GM15510 (cell line): ENCODE results near the gene TMPRSS2.

Experiments
- POLR2A ChIP-seq: IDR thresholded peaks from 3 replicates; pipeline ENCODE4 v1.6.1; 2011; ENCODE audit warnings: borderline replicate concordance; ENCODE audit not compliant: insufficient read length; ENCODE audit errors: extremely low read depth

TMPRSS2 gene

DNA sequence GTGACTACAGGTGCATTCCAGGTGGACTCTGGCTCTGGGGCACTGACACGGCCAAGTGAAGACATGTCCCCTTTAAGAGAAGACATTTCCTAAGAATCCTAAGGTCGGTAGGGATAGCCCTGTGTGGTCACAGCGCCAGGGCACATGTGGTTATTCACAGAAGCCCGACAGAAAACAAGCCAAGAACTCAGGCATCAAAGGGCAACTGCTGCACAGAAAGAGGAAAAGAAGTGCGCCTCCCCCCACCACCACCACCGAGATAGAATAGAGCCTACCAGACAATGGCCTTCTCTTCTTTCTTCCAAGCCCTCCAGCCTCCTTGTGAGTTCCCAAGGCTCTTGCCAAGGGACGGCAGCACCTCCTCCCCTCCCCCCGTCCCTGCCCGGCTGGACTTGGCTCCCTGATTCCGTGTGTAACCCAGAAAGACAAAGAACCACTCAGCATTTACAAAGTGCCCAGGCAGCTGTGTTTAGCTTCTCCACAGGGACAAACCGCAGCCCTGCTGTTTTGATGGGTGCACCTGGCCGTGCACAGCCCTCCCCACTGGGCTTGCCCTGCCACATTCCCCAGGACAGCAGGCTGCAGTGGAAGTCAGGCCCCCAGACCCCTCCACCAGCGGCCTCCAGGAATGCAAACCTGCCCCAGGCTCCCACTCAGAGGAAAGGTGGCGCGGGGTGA is 30.2 kb downstream of the TMPRSS2 start:
- no peak for TF ChIP-seq POLR2A

DNA sequence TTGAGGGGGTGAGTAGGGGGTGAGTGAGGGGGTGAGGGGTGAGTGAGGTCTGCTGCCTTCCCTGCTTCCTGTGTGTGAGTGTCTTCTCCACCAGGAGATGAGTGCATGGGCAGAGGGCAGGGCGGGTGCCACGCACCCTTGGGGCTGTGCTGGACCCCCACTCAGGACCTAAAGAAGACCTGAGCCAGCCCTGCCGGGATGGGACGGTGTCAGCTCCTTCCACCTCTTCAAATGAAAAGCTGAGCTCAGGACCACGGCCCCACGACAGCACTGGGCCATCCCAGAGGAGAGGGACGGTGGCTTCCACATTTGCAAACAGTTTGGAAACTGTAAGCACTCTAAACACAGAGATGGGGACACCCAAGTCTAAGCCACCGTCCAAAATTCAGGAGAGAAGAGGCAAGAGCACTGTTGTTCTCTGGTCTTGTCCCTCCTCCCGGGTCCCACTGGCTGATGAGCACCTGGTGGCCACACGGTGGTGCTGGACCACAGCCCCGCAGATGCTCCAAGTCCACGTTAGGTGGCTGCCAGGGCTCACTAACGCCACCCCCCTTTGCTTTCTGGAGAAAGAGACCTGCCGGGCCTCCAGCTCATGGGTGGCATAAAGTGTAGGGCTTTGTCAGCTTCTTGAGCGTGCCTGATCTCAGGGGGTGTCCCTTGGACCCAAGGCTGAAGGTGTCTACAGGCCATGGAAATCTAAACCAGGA is 32.1 kb downstream of the TMPRSS2 start:
- no peak for TF ChIP-seq POLR2A

DNA sequence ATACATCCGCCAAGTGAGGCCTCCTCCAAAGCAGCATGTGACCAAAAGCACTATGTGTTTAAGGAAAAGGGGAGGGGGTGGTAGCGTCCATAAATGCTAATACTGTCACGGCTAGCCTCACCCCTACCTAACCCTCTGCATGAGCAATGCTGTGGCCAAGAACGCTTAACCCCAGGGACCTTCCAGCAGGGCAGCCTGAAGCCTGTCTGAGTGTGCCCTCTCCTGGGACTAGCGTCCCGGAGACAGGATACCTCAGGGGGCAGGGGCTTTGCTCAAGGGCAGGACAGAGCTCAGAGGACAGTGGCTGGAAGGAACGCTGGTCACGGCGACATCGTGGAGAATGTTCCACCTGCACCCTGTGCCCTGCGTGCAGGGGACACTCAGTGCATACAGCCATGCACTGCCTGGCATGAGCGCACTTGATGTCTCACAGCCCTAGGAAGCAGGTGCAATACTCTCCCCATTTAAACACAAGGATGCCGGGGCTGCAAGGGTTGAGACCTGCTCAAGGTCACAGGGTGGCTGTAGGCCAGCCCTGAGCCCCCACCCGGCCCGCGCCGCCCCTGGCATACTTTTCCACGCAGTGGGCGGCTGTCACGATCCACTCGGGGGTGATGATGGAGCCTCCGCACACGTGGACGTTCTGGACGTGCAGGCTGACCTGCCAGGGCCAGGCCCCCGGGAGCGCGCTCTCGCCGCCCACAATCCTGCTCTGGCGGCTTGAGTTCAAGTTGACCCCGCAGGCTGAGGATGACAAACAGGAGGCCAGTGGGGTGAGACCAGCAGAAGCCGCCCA is 35.0 kb downstream of the TMPRSS2 start:
- TF ChIP-seq POLR2A, result no peak

DNA sequence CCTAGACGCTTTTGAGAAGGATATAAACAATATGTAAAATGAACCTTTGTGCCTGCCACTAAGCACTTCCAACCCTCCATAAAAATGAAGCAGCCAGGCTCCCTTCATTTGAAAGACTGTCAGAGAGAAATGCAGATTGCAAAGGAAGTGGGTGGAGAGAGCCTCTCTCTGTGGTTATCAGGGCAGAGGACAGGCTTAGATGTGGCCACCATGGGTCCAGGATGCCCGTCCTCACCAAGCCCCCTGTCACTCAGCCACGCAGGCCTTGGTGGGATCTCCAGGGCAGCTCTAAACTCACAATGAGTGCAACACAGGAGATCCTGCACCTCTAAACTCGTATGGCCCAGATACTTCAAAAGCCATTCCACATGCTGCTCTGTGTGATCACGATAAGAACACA is 37.9 kb downstream of the TMPRSS2 start:
- TF ChIP-seq POLR2A, result no peak

DNA sequence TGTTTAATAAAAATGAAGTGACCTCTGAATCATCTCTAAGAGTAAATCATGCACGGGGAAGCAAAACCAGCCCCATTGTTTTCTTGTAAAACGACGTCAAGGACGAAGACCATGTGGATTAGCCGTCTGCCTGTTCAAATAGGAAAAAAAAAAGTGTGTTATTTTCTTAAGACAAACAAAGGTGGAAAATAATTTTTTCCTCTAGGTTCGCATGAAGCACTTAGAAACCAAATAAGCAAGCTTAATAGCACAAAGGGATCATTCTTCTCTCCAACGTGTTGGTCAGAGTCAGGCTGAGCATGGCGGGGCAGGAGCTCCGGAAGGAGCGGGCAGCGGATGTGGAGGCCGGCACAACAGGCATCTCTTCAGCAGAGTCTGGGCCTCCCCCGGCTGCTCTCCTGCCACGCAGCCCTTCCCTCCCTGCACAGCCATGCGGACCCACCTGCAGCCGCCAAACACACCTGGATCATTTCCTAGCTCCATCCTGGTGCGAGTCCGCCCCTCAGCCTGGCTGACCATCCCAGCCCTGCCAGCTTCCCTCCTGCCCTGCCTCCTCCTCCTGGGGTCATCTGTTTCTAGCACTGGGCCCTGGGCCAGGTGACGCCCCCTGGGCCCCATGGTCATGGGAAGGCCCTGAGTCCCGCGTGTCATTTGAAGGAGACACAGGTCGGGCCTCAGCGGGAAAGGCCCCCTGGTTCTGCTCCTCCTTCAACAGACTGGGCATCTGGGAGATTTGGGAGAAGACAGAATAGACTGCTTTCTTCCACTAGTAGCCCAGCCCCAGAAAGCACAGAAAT is 41.7 kb downstream of the TMPRSS2 start:
- TF ChIP-seq POLR2A, result no peak

DNA sequence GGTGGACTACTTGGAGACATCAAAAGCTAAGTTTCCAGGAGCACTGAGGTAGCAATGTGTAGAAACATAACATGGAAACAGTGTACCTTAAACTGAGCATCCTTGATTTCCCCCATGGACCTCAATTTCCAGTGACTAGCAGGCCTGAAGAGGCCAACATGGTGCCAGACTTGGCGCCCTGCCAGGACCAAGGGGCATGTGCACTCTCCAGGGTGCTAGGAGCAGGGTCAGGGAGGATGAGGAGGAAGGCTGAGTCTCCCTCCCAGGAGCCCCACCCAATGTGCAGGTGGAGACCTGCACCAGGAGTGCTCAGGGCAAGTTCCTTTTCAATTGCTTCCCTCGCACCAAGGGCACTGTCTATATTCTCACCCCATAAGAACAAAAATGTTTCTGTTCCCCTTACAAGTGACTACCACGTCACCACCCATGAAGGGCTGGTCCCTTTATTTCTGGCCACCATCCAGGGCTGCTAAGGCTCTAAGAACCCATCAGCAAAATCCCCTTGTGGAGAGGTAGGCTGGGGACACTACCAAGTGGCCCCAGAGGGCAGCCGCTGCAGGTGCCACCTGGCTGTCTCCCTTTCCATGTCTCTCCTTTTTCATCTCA is 42.7 kb downstream of the TMPRSS2 start:
- no peak for TF ChIP-seq POLR2A

DNA sequence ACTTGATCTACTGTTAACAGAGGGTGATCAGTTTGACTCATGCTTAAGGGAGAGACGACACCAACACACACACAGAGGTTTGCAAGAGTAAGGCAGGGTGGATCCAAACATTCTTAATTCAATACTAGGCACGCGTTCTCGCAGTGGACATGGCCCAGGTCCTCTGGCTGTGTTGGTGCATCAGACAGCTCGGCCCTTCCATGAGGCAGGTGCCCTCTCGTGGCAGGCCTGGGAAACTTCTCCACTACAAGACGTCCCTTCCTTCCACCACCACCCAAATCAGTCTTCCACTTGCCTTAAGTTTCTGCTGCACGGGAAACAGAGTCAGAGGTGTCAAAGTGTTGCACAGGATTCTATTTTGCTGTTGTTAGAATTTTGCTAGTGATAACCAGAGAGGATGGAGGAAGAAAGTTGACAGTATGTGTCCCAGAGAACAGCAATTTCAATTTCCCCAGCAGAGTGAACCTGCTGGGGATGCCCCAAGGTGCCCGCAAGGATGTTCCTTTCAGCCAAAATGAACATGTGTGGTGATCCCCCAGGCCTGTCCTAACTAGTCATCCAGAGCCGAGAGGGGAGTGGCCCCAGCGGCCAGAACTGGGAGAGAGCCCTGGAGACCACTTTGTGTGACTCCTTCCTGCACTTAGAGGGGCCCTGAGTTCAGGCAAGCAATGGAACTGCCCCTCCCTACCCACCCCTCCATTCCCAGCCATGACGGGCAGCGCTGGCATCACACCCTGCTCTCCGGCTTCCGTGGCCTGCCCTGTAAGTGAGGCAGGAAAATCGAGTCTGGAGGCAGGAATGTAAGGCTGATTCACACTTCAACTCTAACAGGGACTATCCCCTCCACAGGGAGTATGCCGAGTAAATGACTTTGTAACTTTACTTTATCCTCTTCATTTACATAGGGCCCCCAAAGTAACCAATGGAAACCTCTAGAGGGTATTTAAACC is 47.1 kb downstream of the TMPRSS2 start:
- TF ChIP-seq POLR2A, result peak; percentile 27

DNA sequence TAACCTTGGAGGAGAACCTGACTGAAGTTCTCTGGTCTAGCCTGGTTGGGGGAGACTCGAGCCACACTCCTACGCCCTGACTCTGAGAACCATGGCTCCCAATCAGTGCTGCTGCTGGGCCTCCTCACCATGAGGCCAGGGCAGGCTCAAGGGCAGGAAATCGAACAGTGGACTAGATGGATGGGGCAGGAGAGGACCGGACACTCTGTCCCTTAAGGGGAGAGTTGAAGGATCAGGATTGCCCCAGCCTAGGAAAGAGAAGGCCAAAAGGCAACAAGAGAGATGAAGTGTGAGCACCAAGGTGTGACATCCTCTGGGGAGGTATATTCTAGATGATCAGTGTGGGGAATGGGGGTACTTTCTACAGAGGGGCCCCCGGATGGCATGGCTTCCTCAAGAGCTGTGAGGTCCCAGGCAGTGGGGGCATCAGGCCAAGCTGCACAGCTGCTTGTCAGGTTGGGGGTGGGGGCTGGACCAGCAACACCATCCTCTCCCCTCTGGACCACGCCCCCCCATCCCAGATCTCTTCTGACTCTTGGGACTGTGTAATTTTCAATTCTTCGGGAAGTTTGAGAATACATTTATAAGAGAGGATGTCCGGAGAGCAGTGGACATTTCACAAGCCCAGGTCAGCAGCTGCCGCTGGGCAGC is 47.9 kb downstream of the TMPRSS2 start:
- TF ChIP-seq POLR2A, result no peak

DNA sequence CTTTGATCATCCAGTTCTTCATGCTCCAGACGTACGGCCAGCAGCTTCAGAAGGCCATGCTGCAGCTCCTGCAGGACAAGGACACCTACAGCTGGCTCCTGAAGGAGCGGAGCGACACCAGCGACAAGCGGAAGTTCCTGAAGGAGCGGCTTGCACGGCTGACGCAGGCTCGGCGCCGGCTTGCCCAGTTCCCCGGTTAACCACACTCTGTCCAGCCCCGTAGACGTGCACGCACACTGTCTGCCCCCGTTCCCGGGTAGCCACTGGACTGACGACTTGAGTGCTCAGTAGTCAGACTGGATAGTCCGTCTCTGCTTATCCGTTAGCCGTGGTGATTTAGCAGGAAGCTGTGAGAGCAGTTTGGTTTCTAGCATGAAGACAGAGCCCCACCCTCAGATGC is 49.4 kb downstream of the TMPRSS2 start:
- TF ChIP-seq POLR2A, result no peak

DNA sequence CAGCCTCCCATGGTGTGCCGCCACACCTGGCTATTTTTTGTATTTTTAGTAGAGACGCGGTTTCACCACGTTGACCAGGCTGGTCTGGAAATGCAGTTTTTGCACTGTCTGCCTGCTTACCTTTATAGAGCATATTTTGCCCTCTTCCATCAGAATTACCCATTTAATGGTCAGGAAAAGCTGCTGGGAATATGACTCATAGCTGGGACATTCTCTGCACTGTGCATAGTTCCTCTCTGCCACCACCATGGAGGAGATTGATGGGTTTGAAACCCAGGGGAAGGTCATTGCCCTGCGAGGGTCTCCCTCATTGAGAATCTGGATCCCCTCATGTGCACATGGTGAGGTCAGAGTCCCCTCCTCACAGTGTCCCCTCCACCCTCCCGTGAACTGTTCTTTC is 49.8 kb downstream of the TMPRSS2 start:
- no peak for TF ChIP-seq POLR2A

DNA sequence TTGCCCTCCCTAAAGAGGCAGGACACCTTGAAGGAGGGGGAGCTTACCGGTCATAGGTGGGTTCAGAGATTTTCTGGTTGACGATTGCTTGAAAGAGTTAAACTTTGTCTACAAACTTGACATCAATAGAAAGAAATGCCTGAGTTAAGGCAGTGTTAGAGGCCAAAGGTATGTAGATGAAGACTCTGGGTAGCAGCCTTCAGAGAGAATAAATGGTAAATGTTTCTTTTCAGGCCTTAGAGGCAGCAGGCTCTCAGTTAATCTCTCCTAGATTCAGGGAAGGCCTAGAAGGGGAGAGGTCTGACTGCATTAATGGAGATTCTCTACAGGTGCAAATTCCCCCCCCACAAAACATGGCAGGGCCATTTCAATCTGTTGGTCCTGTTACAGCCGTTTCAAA is 54.2 kb downstream of the TMPRSS2 start:
- TF ChIP-seq POLR2A, result no peak

DNA sequence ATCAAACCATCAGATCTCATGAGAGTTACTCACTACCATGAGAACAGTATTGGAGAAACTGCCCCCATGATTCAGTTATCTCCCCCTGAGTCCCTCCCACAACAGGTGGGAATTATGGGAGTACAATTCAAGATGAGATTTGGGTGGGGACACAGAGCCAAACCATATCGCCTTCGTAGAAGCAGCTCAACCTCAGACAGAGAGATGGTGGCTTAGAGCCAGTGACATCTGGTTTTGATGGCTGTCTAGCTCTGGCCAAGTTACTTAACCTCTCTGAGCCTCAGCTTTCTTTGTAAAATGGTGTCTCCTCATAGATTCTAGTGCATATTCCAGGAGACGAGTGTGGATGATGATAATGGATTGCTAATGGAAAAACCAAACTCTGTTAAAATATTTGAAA is 54.8 kb downstream of the TMPRSS2 start:
- TF ChIP-seq POLR2A, result no peak

DNA sequence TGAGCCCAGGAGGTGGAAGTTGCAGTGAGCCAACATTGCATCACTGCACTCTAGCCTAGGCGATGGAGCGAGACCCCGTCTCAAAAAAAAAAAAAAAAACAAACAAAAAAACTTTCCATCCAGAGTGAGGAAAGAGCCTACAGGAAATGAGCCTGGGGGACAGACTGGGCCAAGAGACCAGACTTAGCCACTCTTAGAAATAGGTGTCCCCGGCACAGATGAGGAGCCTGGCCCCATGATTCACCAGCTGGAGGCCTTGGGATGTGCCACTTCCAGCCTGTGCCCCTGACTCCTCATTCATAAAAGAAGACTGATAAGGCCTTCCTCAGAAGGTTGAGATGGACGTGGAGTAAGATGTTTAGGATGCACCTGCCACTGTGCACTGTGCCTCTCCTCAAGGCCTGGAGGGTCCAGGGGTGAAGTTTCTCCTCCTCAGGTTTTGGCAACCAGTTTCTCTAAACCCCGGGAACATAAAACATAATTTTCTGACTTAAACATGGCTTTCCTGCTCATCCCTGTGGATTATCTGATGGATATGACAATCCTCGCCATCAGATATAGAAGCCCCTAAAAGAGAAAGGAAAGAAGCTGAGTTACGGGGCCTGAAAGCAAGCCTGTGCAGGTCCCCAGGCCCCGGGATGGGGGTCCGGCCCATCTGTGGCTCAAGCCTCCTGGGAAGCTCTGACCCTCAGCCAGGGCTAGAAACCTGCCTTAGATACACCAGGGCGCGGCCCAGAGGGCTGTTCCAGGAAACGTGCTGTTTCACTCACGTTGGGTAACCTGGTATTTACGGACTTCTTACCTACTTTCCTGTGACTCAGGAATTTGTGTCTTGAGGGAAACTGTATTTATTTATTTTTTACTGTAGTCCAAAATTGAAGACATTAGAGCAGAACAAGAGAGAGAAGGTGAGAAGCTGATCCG is 55.9 kb downstream of the TMPRSS2 start:
- TF ChIP-seq POLR2A, result no peak

DNA sequence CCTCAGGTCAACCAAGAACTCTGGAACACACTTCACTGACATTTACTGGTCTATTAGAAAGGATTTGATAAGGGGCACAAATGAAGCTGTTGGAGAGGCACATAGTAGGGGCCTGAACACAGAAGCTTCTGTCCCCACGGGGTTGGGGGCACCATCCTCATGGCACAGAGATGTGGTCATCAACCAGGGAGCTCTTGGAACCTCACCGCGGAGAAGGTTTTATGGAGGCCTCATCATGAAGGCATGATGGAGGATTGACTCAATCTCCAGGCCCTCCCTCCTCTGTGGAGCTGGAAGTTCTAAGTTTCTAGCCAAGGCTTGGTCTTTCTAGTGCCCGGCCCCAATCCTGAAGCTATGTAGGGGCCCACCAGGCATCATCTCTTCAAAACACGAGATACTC is 58.3 kb downstream of the TMPRSS2 start:
- TF ChIP-seq POLR2A, result no peak
